NCI-H1930 (cell line): ENCODE data around the gene CDK13.
"Not testable (repeated sequence)": the region's sequence is repeated elsewhere in the genome, so short reads cannot be mapped to it uniquely, and the experiment has no call there.

Experiments
- DNase-seq, 2 experiments: peaks; one replicate each; lab custom pipeline; 2025; lab: John Stamatoyannopoulos, UW

The CDK13 gene

DNA sequence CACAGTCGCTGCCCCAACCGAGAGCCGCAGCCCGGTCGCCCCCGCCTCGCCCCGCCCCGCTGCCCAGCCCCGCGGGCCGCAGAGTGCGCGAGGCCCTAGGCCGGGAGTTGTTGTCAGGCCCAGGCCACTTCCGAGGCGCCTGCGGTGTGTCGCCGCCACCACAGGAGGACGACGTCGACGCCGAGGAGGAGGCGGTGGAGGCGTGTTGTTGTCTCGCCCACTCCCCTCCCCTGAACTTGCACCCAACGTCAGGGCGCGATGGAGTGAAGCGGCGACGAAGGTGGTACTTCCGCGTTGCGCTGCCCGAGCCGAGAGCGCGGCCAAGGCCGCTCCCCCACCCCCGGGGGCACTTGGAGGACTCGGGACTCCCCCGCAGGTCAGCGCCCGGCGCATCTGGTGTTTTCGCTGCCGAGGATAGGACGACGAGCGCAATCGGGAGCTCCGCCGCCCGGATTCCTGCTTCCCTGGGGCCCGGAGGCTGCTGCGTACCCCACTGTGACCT, at the start of gene CDK13:
Gene CDK13, plus strand, starts transcription at position 286 of the 502 bp plus-strand sequence. CDS start 386 bp downstream, outside the sequence.
- DNase-seq: peak; percentile 64 to 69

DNA sequence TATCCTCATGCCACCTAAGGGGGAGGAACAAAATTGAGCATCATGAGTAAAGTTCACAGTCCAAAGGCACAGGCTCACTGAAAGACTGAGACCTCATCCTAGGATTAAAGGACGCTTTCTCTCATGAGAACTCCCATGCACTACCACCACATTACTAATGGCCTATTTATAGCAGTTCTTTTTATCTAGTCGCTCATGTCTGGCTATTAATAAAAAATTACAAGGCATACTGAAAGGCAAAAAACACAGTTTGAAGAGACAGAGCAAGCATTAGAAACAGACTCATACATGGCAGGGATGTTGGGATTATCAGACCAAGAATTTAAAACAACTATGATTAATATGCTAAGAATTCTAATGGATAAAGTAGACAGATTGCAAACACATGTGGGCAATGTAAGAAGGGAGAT, 46.0 kb upstream of the CDK13 start:
- no peak for DNase-seq

DNA sequence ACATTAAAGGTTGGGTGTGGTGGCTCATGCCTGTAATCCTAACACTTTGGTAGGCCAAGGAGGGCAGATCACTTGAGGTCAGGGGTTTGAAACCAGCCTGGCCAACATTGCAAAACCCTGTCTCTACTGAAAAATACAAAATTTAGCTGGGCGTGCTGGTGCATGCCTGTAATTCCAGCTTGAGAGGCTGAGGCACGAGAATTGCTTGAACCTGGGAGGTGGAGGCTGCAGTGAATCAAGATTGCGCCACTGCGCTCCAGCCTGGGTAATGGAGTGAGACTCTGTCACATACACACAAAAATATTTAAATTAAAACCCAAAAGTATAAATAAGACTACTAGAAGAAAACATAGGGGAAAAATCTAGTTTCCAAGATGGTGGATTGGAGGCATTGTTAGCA, 41.9 kb upstream of the CDK13 start:
- DNase-seq: no peak

DNA sequence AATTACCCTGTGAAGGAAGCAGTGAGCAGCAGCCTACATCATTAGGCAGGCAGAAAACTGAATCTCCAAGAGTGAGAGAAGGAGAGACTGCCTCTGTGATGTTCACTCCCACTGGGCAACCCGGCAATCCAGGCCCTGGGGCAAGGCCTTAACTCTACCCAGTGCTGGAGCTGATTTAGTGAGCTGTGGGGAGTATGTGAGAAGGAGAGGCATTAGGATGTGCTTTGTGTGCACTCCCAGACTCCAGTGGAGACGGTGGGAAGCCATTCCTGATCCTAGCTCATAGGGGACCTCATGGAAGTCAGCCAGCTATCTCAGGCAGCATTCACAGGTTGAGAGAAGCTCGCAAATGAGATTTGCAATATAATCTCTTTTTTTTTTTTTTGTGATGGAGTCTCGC, 41.1 kb upstream of the CDK13 start:
- no peak for DNase-seq

DNA sequence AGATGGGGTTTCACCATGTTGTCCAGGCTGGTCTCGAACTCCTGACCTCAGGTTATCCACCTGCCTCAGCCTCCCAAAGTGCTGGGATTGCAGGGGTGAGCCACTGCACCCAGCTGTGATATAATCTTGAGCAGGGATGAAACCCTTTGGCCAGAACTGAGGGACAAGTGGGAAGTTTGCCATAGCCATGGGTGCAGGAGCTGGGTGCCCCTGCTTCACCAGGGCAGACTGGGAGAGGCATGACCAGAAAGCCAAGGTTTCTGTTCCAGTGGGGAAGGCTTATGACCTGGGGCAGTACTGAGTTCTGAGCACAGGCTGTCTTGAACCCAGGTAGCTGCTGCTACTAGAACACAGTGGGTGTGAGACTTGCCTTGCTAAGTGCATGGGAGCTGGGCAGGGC, 40.5 kb upstream of the CDK13 start:
- no peak for DNase-seq

DNA sequence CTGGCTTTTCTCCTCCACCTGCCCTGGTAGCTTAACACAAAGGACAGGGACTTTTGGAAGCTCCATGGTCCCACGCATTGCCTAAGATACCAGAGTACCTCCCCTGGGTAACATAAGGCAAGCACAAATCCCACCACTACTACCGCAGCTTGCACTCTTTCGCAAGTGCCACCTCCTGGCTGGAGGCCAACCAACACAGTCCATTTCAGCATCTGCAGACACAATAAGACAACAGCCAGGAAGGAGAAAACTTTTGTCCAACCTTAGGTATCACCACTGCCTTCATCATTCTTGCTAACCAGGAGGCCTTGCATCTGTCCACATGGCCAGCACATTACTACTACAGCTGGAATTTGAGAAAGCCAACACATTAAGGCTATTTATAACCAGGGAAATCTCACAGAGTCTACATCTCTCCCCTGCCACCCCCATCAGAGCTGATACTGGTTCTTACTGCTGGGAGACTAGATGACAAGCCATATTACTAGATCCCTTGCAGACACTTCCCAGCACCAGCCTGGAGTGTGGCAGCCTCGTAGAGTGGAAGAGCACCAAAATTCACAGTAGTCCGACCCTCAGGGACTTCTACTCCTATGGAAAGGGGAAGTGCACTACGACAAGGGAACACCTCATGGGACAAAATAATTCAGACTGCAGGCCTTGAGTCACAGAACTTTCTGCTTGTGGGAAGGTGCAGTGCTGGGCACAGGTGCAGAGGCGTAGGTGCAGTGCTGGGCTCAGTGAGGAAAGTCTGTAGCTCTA, 39.8 kb upstream of the CDK13 start:
- no peak for DNase-seq

DNA sequence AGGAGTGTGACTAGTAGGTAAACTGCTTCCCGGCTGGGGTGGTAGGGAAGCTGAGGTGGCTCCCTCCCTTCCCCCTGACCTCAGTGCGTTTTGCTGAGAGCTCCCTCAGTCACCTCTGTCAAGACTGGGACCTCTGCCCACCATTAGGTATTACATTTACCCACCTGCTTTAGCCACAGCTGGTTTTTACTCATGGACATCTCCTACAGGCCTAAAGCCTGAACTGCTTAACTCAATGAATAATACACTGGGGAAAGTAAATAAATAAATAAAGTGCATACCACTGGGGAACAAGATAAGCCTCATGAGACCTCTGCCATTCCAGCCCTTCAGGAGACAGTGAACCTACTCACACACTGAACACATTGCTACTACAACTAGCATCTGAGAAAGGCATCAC, 38.9 kb upstream of the CDK13 start:
- no peak for DNase-seq

DNA sequence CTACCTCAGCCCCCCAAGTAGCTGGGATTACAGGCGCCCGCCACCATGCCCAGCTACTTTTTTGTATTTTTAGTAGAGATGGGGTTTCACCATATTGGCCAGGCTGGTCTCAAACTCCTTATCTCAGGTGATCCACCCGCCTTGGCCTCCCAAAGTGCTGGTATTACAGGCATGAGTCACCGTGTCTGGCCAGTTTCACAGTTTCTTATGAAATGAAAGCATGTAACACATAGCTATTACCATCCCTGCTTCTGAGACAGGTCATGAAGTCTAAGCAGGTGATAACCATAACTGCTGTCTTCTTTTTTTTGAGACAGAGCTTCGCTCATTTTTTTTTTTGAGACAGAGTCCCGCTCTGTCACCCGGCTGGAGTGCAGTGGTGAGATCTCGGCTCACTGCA, 34.2 kb upstream of the CDK13 start:
- not testable (repeated sequence) for DNase-seq

DNA sequence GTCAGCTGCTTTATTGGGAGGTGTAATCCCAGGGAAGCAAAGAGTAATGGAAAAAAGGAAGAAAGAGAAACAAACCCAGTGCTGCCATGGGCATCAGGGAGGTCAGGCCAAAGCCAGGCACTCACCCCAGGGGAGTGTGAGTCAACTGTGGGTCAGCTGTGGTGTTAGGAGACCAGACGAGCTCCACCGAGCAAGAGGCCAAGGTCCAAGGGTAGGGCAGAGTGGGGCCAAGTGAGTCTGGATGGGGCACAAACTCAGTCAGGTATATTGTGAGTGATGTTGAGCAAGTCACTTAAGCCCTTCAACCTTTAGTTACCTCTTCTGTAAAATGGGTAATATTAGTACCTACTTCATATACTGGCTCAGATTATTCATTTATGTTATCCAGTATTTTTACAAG, 30.4 kb upstream of the CDK13 start:
- no peak for DNase-seq

DNA sequence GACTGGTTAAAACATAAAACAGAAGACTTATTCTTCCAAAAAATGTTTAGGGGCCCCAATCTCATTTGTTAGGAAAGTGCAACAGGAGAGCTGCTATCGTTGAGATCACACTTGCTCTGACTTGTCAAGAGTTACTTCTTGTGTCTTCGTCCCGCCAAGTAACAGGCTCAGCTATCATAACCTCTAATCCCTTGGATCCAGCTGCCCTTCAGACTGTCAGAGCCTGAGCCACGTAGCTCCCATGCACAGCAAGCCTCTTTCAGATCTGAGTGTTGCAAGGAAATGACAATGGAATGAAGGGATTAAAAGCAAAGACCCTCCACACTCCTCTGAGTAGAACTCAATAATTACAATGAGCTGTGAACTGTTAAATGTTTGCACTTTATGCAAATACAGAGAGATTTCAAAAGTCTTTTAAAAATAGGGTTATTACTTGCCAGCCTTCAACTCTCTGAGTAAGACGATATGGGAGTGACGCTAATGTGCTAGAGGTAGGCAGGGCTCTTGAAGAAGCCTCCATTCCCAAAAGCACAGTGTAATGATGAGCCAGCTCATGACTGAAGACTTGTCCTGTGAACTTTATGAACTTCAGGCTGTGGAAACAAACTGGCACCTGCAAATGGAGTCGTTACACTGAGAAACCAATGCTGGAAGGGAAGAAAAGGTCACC, 28.4 kb upstream of the CDK13 start:
- DNase-seq: no peak

DNA sequence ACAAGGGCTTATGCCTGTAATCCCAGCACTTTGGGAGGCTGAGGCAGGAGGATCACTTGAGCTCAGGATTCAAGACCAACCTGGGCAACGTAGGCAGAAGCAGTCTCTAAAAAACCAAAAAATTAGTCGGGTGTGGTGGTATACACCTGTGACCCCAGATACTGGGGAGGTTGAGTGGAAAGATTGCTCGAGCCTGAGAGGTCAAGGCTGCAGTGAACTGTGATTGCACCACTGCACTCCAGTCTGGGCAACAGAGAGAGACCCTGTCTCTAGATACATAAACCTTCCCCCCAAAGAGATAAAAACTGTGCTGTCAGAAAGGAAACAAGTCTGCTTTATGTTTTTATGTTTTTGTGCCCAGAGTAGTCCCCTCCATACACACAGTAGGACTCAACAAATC, 27.5 kb upstream of the CDK13 start:
- no peak for DNase-seq

DNA sequence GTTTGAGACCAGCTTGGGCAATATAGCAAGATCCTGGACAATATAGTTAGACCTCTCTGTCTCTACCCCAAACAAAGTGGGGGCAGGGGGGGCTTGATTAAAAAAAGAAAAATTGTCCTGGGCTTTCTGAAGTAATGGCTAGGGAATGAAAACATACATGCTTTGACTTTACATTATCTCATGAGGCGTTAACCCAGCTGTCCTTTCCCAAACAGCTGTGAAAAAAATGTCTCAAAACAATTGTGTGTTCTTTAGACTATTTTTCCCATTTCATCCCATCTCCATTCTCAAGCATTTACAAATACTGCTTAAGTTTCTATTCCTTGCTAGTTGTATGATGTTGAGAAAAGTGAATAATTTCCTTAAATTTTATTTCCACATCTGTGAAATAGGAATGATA, 27.0 kb upstream of the CDK13 start:
- DNase-seq: no peak

DNA sequence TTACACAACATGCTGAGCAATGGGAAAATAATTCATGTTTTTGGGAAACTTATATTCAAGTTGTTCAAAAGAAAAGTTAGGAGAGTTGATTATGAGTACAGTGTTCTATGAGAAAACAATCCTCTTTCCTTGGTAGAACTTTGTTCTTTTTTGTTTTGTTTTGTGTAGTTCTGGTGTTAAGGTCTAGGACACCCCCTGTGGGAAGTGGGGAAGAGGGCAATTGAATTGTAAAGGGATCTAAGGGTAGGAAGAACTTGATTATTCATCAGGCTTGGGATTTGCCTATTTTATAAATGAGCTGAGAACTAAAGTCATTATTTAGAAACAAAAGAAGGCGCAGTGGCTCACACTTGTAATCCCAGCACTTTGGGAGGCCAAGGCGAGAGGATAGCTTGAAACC, 25.9 kb upstream of the CDK13 start:
- DNase-seq: no peak

DNA sequence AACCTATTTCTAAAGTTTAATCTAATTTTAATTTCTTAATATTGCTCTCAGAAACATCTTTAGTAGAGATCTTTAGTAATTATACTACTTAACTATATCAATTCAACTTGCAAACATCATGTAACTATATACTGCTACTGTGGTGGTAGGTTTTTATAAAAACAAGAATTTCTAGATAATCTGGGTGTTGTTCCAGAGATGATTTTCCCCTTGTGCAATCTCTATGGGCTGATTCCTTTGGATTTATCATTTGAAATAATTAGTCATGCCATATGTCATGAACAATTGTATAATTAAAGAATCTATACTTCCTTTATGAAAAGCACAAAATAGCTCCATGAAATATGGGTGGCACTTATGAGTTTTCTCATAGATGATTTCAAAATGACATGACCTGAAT, 23.9 kb upstream of the CDK13 start:
- no peak for DNase-seq

DNA sequence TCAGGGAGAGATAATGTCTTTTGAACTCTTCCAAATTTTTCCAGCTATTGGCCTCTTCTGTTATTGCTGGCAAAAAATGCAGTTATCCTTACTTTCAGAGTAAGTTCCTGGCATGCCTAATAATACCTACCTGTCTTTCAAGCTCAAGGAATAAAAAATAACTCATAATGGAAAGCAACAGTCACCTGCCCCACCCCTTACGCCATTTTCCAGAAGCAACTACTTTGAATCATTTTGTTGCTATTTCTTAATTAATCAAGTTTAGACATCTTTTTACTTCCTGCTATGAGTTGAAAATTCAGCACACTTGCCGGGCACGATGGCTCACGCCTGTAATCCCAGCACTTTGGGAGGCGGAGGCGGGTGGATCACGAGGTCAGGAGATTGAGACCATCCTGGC, 23.0 kb upstream of the CDK13 start:
- DNase-seq: no peak

DNA sequence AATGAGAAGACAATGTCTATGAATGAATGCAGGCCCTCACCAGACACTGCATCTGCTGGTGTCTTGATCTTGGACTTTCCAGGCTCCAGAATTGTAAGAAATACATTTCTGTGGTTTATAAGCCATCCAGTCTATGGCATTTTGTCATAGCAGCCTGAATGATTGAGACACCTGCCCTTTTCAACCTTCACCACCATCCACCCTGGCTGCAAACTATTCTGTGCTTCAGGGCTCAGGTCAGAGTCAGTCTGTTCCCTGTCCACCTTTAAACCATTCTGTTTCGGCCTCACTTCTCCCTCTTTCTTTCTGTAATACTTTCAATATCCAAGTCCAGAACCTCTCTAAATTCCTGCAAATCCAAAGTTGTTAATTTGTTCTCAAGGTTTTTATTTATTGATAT, 15.9 kb upstream of the CDK13 start:
- no peak for DNase-seq

DNA sequence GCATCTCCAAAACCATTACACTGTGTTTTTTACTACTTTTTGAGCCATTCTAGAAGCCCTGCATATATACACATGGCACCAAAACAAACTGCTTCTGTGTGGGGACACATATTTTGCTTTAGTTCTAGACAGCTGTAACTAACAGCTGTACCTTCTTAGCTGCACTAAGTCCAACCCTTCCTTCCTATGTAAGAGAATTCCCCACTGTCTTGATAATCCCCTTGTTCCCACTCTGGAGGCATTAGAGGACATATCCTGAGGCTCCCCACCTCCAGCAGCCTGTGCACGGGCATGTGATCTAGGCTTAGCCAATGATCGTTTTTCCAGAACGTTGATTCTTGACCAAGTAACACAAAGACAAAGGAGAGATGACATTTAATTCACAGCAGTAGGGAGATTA, 13.3 kb upstream of the CDK13 start:
- DNase-seq: no peak

DNA sequence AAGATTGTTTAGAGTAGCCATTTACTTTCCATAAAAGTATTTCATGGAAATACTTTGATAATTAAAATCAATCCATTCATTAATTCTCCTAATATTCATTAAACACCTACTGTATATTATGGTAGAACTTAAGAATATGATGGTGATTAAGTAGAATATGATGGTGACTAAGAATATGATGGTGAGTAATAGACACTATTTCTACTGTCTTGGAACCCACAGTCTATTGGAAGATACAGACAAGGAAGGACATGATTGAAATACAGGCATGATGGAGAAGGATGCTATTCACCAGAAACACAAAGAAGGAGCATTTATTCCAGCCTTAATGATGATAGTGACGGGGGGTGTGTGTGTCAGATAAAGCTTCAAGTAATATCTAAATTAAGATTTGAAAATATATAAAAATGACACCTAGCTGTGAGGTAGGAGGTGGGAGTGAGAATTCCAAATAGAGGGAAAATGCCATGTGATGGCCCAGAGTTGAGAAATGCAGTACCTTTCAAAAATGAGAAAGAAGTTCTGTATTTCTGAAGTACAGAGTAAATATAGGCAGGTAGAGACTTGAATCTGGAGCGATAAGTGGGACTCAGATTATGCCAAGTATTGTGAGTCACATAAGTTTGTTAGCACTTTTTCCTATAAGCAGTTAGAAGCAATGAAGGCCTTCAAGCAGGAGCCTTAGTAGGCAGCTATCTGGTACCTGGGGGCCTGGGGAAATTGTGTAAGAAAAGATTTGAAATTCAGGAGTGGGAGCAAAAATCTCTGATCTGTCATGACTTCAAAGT, 12.5 kb upstream of the CDK13 start:
- no peak for DNase-seq

DNA sequence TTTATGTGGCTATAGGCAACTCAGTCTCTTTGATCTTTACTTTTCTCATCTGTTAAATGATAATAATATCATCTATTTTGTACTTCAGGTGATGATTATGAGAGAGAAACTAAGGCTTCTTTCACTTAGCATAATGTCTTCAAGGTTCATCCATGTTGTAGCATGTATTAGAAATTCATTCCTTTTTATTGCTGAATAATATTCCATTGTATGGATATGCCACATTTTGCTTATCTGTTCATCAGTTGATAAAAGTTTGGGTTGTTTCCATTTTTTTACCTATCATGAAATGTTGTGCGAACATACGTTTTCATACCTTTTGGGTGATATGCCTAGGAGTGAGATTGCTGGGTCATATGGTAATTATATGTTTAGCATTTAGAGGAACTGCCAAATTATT, 7.2 kb upstream of the CDK13 start:
- DNase-seq: no peak

DNA sequence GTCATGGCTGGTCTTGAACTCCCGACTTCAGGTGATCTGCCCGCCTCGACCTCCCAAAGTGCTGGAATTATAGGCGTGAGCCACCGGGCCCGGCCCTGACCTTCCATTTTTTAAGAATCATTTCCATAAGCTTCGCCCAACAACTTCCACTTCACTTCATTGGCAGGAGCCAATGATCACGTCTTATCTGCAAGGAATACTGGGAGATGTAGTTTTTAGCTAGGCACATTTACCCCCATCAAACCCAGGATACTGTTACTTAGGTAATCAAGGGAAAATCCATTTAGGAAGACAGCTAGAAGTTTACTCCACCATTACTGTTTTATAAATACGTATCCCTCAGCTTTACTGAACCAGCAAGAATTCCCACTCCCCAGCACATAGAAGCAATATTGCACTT, 3.4 kb upstream of the CDK13 start:
- no peak for DNase-seq

DNA sequence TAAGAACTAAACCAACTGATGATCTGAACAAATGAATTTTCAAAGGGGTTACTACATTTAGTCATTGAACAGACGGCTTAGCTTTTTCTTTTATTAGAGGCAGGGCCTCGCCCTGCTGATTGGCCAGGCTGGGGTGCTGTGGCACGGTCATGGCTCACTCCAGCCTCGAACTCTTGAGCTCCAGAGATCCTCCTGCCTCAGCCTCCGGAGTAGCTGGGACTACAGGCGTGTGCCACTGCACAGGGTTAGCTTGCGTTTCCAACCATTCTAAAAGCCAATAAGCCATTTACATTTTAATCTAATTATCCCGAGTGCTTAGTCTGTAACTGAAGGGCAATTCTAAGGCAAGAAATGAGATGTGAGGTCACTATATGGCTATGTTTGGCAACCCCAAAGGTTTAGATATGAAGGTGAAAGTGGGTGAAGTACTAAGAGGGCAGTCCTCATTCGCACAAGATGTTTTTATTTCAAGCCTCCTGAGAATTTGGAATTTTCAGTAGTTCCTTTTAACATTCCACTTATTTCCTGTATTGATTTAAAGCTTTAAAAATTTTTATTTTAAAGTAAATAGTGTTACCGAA, 1.6 kb upstream of the CDK13 start:
- no peak for DNase-seq
